GM13977 (cell line): ENCODE results near the gene GBE1.
"Not testable (repeated sequence)": the region's sequence is repeated elsewhere in the genome, so short reads cannot be mapped to it uniquely, and the experiment has no call there.

Experiments used
- DNase-seq: peaks from one replicate; pipeline ENCODE4 v3.0.0; 2012; ENCODE audit warnings: low spot score
- in situ Hi-C: fragments of 300-500 bp; cut with MboI; formaldehyde crosslinking; loops from one replicate; pipeline ENCODE4 v1.12.0; 2022; ENCODE audit warnings: low sequenced_read_pairs, low pct_unique_long_range_greater_than_20kb, mixed read lengths, inconsistent platforms; ENCODE audit not compliant: unreplicated experiment
- TF ChIP-seq, protein P1 (sequence below): IDR thresholded peaks from 2 replicates; pipeline ENCODE4 v1.5.1; 2012; ENCODE audit warnings: mild to moderate bottlenecking, control low read depth; ENCODE audit not compliant: insufficient read depth; ENCODE audit errors: extremely low read depth, missing control alignments

GBE1 gene

DNA sequence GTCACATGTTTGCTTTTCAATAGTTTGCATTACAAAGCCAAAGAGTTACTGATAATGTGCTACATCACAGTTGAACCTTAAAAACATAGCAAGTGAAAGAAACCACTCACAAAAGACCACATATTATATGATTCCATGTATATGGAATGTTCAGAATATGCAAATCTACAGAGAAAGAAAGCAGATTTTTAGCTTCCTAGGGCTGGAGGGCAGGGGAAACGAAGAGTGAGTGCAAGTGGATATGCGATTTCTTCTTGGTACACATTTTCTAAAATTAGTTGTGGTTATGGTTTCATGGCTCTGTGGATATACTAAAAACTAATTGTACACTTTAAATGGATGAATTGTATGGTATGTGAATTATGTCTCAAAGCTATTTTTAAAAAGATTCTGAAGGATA, 4.0 kb upstream of the GBE1 start:
- TF ChIP-seq, protein P1, sequence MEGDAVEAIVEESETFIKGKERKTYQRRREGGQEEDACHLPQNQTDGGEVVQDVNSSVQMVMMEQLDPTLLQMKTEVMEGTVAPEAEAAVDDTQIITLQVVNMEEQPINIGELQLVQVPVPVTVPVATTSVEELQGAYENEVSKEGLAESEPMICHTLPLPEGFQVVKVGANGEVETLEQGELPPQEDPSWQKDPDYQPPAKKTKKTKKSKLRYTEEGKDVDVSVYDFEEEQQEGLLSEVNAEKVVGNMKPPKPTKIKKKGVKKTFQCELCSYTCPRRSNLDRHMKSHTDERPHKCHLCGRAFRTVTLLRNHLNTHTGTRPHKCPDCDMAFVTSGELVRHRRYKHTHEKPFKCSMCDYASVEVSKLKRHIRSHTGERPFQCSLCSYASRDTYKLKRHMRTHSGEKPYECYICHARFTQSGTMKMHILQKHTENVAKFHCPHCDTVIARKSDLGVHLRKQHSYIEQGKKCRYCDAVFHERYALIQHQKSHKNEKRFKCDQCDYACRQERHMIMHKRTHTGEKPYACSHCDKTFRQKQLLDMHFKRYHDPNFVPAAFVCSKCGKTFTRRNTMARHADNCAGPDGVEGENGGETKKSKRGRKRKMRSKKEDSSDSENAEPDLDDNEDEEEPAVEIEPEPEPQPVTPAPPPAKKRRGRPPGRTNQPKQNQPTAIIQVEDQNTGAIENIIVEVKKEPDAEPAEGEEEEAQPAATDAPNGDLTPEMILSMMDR: no peak
- in situ Hi-C loops: no loop called here
- no peak for DNase-seq

DNA sequence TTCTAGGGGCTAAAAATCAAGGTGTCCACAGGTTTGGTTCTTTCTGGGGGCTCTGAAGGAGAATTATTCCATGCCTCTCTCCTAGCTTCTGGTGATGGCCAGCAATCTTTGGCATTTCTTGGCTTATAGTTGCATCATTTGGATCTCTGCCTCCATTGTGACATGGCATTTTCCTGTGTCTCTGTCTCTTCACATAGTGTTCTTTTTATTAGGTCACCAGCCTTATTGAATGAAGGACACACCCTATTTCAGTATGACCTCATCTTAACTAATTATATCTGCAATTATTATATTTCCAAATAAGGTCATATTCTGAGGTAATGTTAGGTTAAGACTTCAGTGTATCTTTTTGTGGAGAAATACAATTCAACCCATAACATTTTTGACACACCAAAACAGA, 3.2 kb upstream of the GBE1 start:
- DNase-seq: no peak
- TF ChIP-seq, protein P1: no peak
- in situ Hi-C loops: no loop called here

DNA sequence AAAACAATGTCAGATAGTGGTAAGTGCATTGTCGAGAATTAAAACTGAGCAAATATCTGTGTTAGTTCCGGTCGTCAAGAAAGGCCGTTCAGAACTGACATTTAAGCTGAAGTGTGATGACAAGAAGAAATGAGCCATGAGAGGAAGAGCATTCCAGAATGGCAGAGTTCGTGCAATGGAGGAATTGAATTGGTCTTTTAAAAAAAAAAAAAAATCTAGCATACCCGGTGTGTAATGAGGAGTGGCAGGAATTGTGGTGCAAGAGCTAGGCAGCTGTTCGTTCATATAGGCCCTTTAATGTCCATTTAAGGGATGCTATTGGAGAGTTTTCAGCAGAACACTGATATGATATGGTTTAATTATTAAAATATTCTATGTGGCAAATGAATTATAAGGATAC, 2.6 kb upstream of the GBE1 start:
- DNase-seq: no peak
- in situ Hi-C loops: no loop called here
- TF ChIP-seq, protein P1: no peak

DNA sequence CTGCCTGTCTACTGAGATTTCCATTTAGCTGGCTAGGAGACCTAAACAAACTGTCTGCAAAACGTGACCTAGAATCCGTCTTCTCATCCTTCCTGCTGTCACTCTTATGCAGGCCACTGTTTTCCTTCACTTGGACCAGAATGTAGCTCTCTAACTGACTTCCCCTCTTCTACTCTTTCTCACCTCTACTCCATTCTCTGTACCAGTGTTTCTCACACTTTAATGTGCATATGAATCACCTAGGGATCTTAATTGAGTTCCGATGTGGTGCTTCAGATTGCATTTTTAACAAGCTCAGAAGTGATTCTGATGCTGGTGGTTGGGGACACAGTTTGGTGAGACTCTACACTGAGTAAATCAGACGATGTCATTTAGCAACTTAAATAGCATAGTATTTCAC, 1.6 kb upstream of the GBE1 start:
- DNase-seq: no peak
- in situ Hi-C loops: no loop called here
- TF ChIP-seq, protein P1: no peak

DNA sequence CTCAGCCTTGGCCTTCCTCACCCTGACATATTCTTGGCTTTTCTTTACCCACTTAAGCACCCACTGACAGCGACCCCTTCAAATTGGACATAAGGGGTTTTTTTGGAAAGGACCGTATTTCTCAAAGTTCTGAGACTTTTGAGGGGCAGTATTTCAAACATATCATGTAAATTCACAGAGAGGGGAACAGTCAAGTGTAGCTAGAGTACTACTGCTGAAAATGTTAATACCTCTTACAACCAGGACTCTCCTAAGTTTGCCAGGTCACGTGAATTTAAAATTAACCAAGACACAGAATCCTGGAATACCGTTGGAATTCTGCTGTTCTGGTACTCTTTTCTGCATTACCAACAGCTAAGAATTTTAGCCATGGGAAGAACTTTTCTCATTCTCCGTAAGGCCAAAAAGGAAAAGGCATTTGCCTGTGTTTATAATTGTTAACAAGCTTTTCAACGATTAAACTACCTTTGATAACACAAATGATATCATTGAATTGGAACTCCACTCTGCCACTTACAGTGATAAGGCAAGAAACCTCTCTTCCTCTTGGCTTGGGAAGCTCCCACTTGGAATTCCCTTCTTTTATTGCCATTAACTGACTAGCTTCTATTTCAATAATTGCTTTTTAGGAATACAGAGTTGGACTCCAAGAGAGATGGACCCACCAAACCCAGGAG, 597 bp upstream of the GBE1 start:
- TF ChIP-seq, protein P1: no peak
- in situ Hi-C loops: no loop called here
- DNase-seq: no peak

DNA sequence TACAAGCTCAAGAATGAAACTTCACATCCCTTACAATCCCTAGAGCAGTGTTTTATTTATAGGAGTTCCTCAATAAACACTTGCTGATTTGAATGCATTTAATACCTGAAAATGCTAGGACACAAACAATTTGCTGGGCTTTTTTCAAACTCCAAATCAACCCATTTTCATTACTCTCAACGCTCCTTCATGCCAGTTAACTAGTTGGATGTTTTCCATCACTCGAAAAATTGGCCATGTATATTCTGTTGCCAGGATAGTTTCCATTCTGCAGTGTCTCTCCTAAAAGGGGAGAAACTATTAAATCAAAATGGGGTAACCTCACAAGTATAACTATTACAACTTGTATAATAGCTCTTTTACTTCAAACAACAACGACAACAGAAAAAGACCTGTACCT, 1.2 kb downstream of the GBE1 start:
- TF ChIP-seq, protein P1: no peak
- in situ Hi-C loops: no loop called here
- no peak for DNase-seq

DNA sequence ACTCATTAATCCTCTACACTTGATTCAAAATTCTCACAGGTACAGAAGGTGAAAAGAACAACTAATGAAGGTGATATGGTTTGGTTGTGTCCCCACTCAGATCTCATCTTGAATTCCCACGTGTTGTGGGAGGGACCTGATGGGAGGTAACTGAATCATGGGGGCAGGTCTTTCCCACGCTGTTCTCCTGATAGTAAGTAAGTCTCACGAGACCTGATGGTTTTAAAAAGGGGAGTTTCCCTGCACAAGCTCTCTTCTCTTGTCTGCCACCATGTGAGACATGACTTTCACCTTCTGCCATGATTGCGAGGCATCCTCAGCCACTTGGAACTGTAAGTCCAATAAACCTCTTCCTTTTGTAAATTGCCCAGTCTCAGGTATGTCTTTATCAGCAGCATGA, 2.7 kb downstream of the GBE1 start:
- in situ Hi-C loops: not testable (repeated sequence)

More for the DNA sequence above, 2.7 kb downstream of the GBE1 start:
- not testable (repeated sequence) for DNase-seq
